HepG2 (cell line): ENCODE results near the gene MPC1. TPM values are rescaled to one million over a fixed set of nuclear protein-coding genes. Genes with fewer than 3 reads are reported as not detected.

Source experiments
- ATAC-seq: fragments of 200-7000 bp; cut with Tn5 transposase; 3 replicates; pipeline ENCODE4 v1.9.1; 2020; ENCODE audit warnings: mild to moderate bottlenecking, moderate library complexity
- BruUV-seq: library from RNA; stranded (reverse); fragments of 400-500 nt; replicated peaks from 2 replicates; lab custom pipeline; 2021; lab: Mats Ljungman, UMichigan
- CTCF ChIA-PET: fragments of 300-600 bp; formaldehyde crosslinking; extraction: SDS; loops from one replicate; lab custom pipeline; 2021; ENCODE audit warnings: low total read pairs, inconsistent platforms, low intra/inter-chr PET ratio; lab: Yijun Ruan, JAX
- POLR2A ChIA-PET: fragments of 350-600 bp; sonication (Branson Sonifier 250); formaldehyde crosslinking; loops from one replicate; lab custom pipeline; 2020; ENCODE audit warnings: antibody characterized with exemption, inconsistent platforms; lab: Yijun Ruan, JAX
- DNase-seq: peaks from one replicate; pipeline ENCODE4 v3.0.0-alpha.2; 2015; ENCODE audit warnings: low spot score
- FAIRE-seq: peaks from 3 replicates; lab custom pipeline; 2011; peaks lifted over from hg19 to GRCh38; lab: Jason Lieb, UNC
- H2AFZ ChIP-seq: one replicate; pipeline ENCODE4 v1.6.1; 2011; ENCODE audit warnings: low read length, inconsistent platforms
- H3K27ac ChIP-seq: fragments of 300-600 bp; 3 replicates; pipeline ENCODE4 v1.8.0; 2011; ENCODE audit warnings: mixed run types, mild to moderate bottlenecking, mixed read lengths, low read length, inconsistent platforms; ENCODE audit not compliant: insufficient read depth; ENCODE audit errors: extremely low read length
- H3K27me3 ChIP-seq, 2 experiments: fragments of 200-600 bp in 1 of 2; 2 replicates in 1 of 2; 3 replicates in 1 of 2; pipeline versions ENCODE4 v1.6.0 to v1.8.0; 2011; ENCODE audit warnings: low read length in 2 of 2, mild to moderate bottlenecking in 2 of 2, moderate library complexity in 2 of 2, inconsistent platforms in 1 of 2; ENCODE audit not compliant: insufficient read depth in 2 of 2, control insufficient read depth in 1 of 2
- H3K36me3 ChIP-seq, 2 experiments: fragments of 200-600 bp in 1 of 2; replicated peaks in 1 of 2; 2 replicates in 1 of 2; 3 replicates in 1 of 2; pipeline versions ENCODE4 v1.5.1 to v1.8.0; 2011; ENCODE audit warnings: low read length in 2 of 2, inconsistent platforms in 1 of 2; ENCODE audit not compliant: insufficient read depth in 2 of 2, control insufficient read depth in 1 of 2
- H3K4me1 ChIP-seq: 2 replicates; pipeline ENCODE4 v1.5.1; 2012; ENCODE audit warnings: low read length, inconsistent platforms; ENCODE audit not compliant: insufficient read depth
- H3K4me2 ChIP-seq: 2 replicates; pipeline ENCODE4 v1.6.0; 2011; ENCODE audit warnings: low read depth, low read length, inconsistent platforms
- H3K4me3 ChIP-seq, 3 experiments: fragments of 200-600 bp in 1 of 3; sonication (generic), shearing (Covaris generic) in 1 of 3; replicated peaks in 1 of 3; 2 replicates each; pipeline ENCODE4 v1.5.1; 2011 to 2016; ENCODE audit warnings: low read length in 3 of 3, inconsistent platforms in 2 of 3, low read depth in 2 of 3, mild to moderate bottlenecking in 2 of 3, control low read depth in 1 of 3, mixed read lengths in 1 of 3; ENCODE audit not compliant: insufficient read depth in 1 of 3
- H3K79me2 ChIP-seq: one replicate; pipeline ENCODE4 v1.6.1; 2011; ENCODE audit warnings: low read length, inconsistent platforms; ENCODE audit not compliant: insufficient read depth
- H3K9ac ChIP-seq: 2 replicates; pipeline ENCODE4 v1.6.0; 2011; ENCODE audit warnings: mild to moderate bottlenecking, low read depth, low read length, inconsistent platforms; ENCODE audit not compliant: insufficient read depth
- H3K9me3 ChIP-seq: 2 replicates; pipeline ENCODE4 v1.5.1; 2012; ENCODE audit warnings: mild to moderate bottlenecking, low read length
- H4K20me1 ChIP-seq: 2 replicates; pipeline ENCODE4 v1.6.0; 2011; ENCODE audit warnings: inconsistent platforms, mild to moderate bottlenecking, low read length, moderate library complexity; ENCODE audit not compliant: insufficient read depth
- HOXA5 ChIP-seq: sonication (generic); formaldehyde crosslinking; IDR thresholded peaks from 2 replicates; pipeline ENCODE4 v1.4.0; 2020; ENCODE audit warnings: missing genetic modification reagents
- MED13 ChIP-seq: sonication (generic); formaldehyde crosslinking; IDR thresholded peaks from 2 replicates; pipeline ENCODE4 v1.5.0; 2020; ENCODE audit warnings: missing genetic modification reagents
- MEF2D ChIP-seq: sonication (generic); formaldehyde crosslinking; IDR thresholded peaks from 2 replicates; pipeline ENCODE4 v1.5.1; 2020; ENCODE audit warnings: mild to moderate bottlenecking, missing genetic modification reagents
- POLR2AphosphoS5 ChIP-seq: IDR thresholded peaks from 2 replicates; pipeline ENCODE4 v1.6.1; 2012; ENCODE audit warnings: low read depth, low read length
- RCOR2 ChIP-seq: IDR thresholded peaks from 2 replicates; pipeline ENCODE4 v1.6.1; 2016; ENCODE audit warnings: missing biosample characterization, missing genetic modification reagents
- THAP9 ChIP-seq: sonication (generic); formaldehyde crosslinking; IDR thresholded peaks from 2 replicates; pipeline ENCODE4; 2020; ENCODE audit warnings: missing genetic modification reagents, mild to moderate bottlenecking, borderline replicate concordance
- ZFX ChIP-seq: sonication (generic); formaldehyde crosslinking; IDR thresholded peaks from 2 replicates; pipeline ENCODE4 v1.4.0; 2020; ENCODE audit warnings: mild to moderate bottlenecking, low read depth, missing genetic modification reagents, moderate library complexity
- ZNF18 ChIP-seq: sonication (generic); formaldehyde crosslinking; IDR thresholded peaks from 2 replicates; pipeline ENCODE4 v1.8.0; 2022; ENCODE audit warnings: mild to moderate bottlenecking, missing genetic modification reagents; ENCODE audit not compliant: insufficient replicate concordance
- ZNF253 ChIP-seq: sonication (generic); formaldehyde crosslinking; IDR thresholded peaks from 2 replicates; pipeline ENCODE4 v1.8.0; 2022; ENCODE audit warnings: mild to moderate bottlenecking, missing genetic modification reagents, borderline replicate concordance
- ZNF407 ChIP-seq: sonication (generic); formaldehyde crosslinking; IDR thresholded peaks from one replicate; pipeline ENCODE4 v1.5.1; 2020; ENCODE audit warnings: mild to moderate bottlenecking, missing genetic modification reagents; ENCODE audit errors: not compliant biosample characterization
- ZNF431 ChIP-seq: sonication (generic); formaldehyde crosslinking; IDR thresholded peaks from 2 replicates; pipeline ENCODE4 v1.9.0; 2022; ENCODE audit warnings: missing genetic modification reagents, low read depth, mild to moderate bottlenecking, borderline replicate concordance
- ZNF709 ChIP-seq: sonication (generic); formaldehyde crosslinking; IDR thresholded peaks from 2 replicates; pipeline ENCODE4 v1.5.0; 2020; ENCODE audit warnings: mild to moderate bottlenecking, missing genetic modification reagents
- WGBS: methylation state at CpG from one replicate; pipeline ENCODE4 v1.1.6; 2017; ENCODE audit warnings: low lambda C conversion rate; 5-methylcytosine and 5-hydroxymethylcytosine counted together
- in situ Hi-C: cut with HindIII; loops from 2 replicates; pipeline ENCODE4 v1.10.0; 2017; ENCODE audit warnings: low pct_unique_long_range_greater_than_20kb; ENCODE audit not compliant: extremely low pct_ligation_motif_present
- intact Hi-C: fragments of 100-400 bp; cut with micrococcal nuclease; formaldehyde crosslinking; loops from one replicate; pipeline ENCODE4 v1.10.0; 2022; ENCODE audit not compliant: unreplicated experiment
- polyA plus RNA-seq, 8 experiments: library from polyadenylated mRNA; depleted of rRNA in 3 of 8; stranded (reverse) in 7 of 8; unstranded in 1 of 8; fragments of >200 nt; fragmentation: Illumina TruSeq in 4 of 8; extraction: Trizol in 4 of 8; gene quantifications; 2 replicates each; pipeline versions ENCODE4 v1.2.1 to v1.2.3, GENCODE V29; 2011 to 2016; ENCODE audit warnings: low read depth in 4 of 8, missing spikeins in 1 of 8, mixed read lengths in 1 of 8; ENCODE audit not compliant: insufficient read depth in 1 of 8
- total RNA-seq, 5 experiments: library from RNA; depleted of rRNA; stranded (reverse); fragments of >200 nt; fragmentation: Illumina TruSeq; extraction: Trizol; gene quantifications; 2 replicates each; pipeline ENCODE4 v1.2.3, GENCODE V29; 2016; ENCODE audit warnings: low read depth in 1 of 5

The MPC1 gene
- total and polyA plus RNA-seq, 2 of the 13 experiments (the other 11 are each of a cell fraction or from before 2014, with no cell fraction given), result 189 to 214 TPM

- DNase-seq (no peak), ATAC-seq (no peak), FAIRE-seq (no peak)
- Histone ChIP-seq H3K27me3 (no peaks in the 10 kb centered on the region; a peak in 1 of 5 replicates), H3K79me2 (peaks cover 73% of the 10 kb centered on the region), H3K4me3 (no peak overlapping the region), H3K36me3 (0 out of 5 replicates have a peak, but pooled peaks cover 1 to 6% of the 10 kb centered on the region in 2 experiments), H3K9ac (no peak overlapping the region), H3K4me2 (no peak overlapping the region), H4K20me1 (no peaks in the 10 kb centered on the region; the same call in 1 of the 2 replicates), H3K27ac (no peak overlapping the region), H3K4me1 (peaks cover 32% of the 10 kb centered on the region), H3K9me3 (no peaks in the 10 kb centered on the region), H2AFZ (no peak overlapping the region)
- 49% methylated on average over 2 of the region's 2 CpGs for WGBS
- ChIA-PET CTCF (no interaction called here), POLR2A (interaction anchor here (0.8 to 4.8 kb wide), 3 partner anchors 11 to 35 kb away, joined by 3 to 48 read pairs (median 15); no protein-coding TSS in a partner anchor)
- BruUV-seq, result no TSS peak
- in situ Hi-C loops, result no loop called here
- intact Hi-C loops, result no loop called here
- TF ChIP-seq ZNF253 (no peak), ZNF709 (CRISPR knock-in tag) (no peak), ZNF18 (CRISPR knock-in tag) (no peak), ZFX (CRISPR knock-in tag) (no peak), MEF2D (no peak), ZNF431 (CRISPR knock-in tag) (no peak), THAP9 (CRISPR knock-in tag) (no peak), ZNF407 (CRISPR knock-in tag) (no peak), MED13 (CRISPR knock-in tag) (no peak), HOXA5 (no peak), RCOR2 (CRISPR knock-in tag) (no peak), POLR2AphosphoS5 (no peak)
Measured at GRCh38 chr6:166377721-166378120, 5.0 kb downstream of the MPC1 start.
